ENCODE data around the gene CHSY1. TPM values are rescaled to one million over a fixed set of nuclear protein-coding genes. Genes with fewer than 3 reads are reported as not detected.

The CHSY1 gene
- total and polyA plus RNA-seq, 2 experiments from 2014 or later: 5.2 to 31.3 TPM

DNA sequence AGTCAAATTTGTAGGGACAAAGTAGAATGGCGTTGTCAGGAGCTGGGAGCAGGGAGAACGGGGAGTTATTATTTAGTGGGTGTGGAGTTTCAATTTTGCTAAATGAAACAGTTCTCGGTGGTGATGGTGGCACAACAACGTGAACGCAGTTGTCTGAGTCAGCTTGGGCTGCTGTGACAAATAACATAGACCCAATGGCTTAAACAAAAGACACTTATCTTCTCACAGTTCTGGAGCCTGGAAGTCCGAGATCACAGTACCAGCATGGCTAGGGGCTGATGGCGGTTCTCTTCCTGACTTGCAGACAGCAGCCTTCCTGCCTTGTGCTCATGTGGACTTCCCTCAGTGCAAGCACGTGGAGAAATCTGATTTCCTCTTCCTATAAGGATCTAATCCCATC is 90.2 kb downstream of the CHSY1 start:
- H3K9ac ChIP-seq: no peak overlapping the region
- H3K9me2 ChIP-seq (ENCODE audit: insufficient read depth): no peaks in the 10 kb centered on the region
- H3K4me2 ChIP-seq (ENCODE audit: unreplicated experiment): no peak overlapping the region
- H3K79me2 ChIP-seq (ENCODE audit: insufficient read depth): no peaks in the 10 kb centered on the region
- H3K4me1 ChIP-seq (ENCODE audit: insufficient read depth): no peaks in the 10 kb centered on the region
- H3K27me3 ChIP-seq (replicated peaks; ENCODE audit: insufficient read depth): no peaks in the 10 kb centered on the region
- H3K27ac ChIP-seq: no peak overlapping the region
- no peak overlapping the region for H2AFZ ChIP-seq
- no peak for DNase-seq
- no peaks in the 10 kb centered on the region for H3F3A ChIP-seq (ENCODE audit: insufficient read depth)
- WGBS, 2 experiments (ENCODE audit: low coverage in 1 of 2, low lambda C conversion rate in 2 of 2, missing lambda C conversion rate in 2 of 2): 85 to 87% methylated on average over 8 of the region's 8 CpGs
- no peaks in the 10 kb centered on the region for H3K36me3 ChIP-seq (ENCODE audit: low read depth)
- H3K9me3 ChIP-seq (ENCODE audit: low read depth): peaks cover 7% of the 10 kb centered on the region
- in situ Hi-C loops (cut with MboI): no loop called here
- H4K20me1 ChIP-seq (ENCODE audit: insufficient read depth): no peaks in the 10 kb centered on the region
- no peak overlapping the region for H3K4me3 ChIP-seq
- TF ChIP-seq EZH2phosphoT487 (IDR thresholded peaks at IDR 0.05; ENCODE audit: insufficient read depth, low read depth): no peak
- TF ChIP-seq EZH2 (IDR thresholded peaks at IDR 0.05; ENCODE audit: insufficient read depth, poor library complexity, severe bottlenecking): no peak

- H3F3A ChIP-seq (ENCODE audit: insufficient read depth): no peaks in the 10 kb centered on the region
- H3K4me3 ChIP-seq: no peak overlapping the region
- no peak for TF ChIP-seq EZH2phosphoT487 (IDR thresholded peaks at IDR 0.05; ENCODE audit: insufficient read depth, low read depth)
- TF ChIP-seq EZH2 (IDR thresholded peaks at IDR 0.05; ENCODE audit: insufficient read depth, poor library complexity, severe bottlenecking): no peak
- WGBS, 2 experiments (ENCODE audit: low coverage in 1 of 2, low lambda C conversion rate in 2 of 2, missing lambda C conversion rate in 2 of 2): 87 to 90% methylated on average over 11 of the region's 11 CpGs
- H3K9me3 ChIP-seq (ENCODE audit: low read depth): peaks cover 1% of the 10 kb centered on the region
- in situ Hi-C loops (cut with MboI): no loop called here
- no peaks in the 10 kb centered on the region for H4K20me1 ChIP-seq (ENCODE audit: insufficient read depth)
- no peak overlapping the region for H3K4me2 ChIP-seq (ENCODE audit: unreplicated experiment)
- no peaks in the 10 kb centered on the region for H3K79me2 ChIP-seq (ENCODE audit: insufficient read depth)
- no peaks in the 10 kb centered on the region for H3K4me1 ChIP-seq (ENCODE audit: insufficient read depth)
- H2AFZ ChIP-seq: no peak overlapping the region
- H3K9ac ChIP-seq: no peak overlapping the region
- no peak for DNase-seq
- no peaks in the 10 kb centered on the region for H3K27me3 ChIP-seq (replicated peaks; ENCODE audit: insufficient read depth)
- no peaks in the 10 kb centered on the region for H3K36me3 ChIP-seq (ENCODE audit: low read depth)
- H3K27ac ChIP-seq: no peak overlapping the region
- H3K9me2 ChIP-seq (ENCODE audit: insufficient read depth): no peaks in the 10 kb centered on the region
These were observed 91.7 kb downstream of the CHSY1 start for GRCh38 chr15:101159936-101160815.

DNA sequence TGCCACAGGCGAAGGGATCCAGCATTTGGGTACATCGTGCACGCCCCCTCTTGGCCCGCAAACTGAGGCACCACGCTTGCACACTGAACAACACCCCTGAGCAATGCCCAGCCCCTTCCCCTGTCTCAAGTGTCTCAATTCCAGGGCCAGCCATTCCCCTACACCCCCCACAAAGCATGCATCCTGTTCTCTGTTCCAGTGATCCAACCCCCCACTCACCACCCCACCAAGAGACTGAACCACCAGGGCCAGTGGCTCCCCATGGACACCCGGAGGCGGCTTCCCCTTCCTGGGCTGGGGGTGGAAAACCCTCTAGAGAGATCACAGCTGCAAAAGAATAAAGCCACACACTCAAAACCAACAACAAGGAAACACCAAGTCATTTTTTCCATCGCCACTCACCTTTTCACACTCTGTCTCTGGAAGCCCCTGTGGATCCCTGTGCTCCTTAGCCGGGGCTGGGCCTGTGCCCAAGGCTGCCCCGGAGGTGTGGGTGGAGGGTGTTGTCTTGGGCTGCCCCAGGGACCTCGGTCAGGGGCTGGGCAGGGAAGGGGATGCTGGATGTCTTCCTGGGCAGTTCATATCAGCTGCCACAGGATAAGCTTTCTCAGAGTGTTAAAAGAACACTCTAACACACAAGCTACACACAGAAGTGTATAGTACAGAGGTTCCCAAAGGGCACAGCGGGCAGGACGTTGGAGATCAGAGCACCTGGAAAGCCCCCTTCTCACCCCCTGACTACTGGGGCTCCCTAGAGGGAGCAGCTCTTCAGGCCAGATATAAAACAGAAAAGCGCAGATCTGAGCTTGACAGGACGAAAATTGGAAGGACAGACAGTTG is 92.5 kb downstream of the CHSY1 start:
- H3K36me3 ChIP-seq (ENCODE audit: low read depth): no peaks in the 10 kb centered on the region
- H3K4me3 ChIP-seq: no peak overlapping the region
- no peaks in the 10 kb centered on the region for H3K4me1 ChIP-seq (ENCODE audit: insufficient read depth)
- no peaks in the 10 kb centered on the region for H4K20me1 ChIP-seq (ENCODE audit: insufficient read depth)
- no peaks in the 10 kb centered on the region for H3K9me2 ChIP-seq (ENCODE audit: insufficient read depth)
- TF ChIP-seq EZH2 (IDR thresholded peaks at IDR 0.05; ENCODE audit: insufficient read depth, poor library complexity, severe bottlenecking): no peak
- TF ChIP-seq EZH2phosphoT487 (IDR thresholded peaks at IDR 0.05; ENCODE audit: insufficient read depth, low read depth): no peak
- in situ Hi-C loops (cut with MboI): no loop called here
- 79 to 80% methylated on average over 15 of the region's 15 CpGs for WGBS, 2 experiments (ENCODE audit: low coverage in 1 of 2, low lambda C conversion rate in 2 of 2, missing lambda C conversion rate in 2 of 2)
- DNase-seq: no peak
- H3K9me3 ChIP-seq (ENCODE audit: low read depth): no peaks in the 10 kb centered on the region
- no peak overlapping the region for H3K27ac ChIP-seq
- no peaks in the 10 kb centered on the region for H3K27me3 ChIP-seq (replicated peaks; ENCODE audit: insufficient read depth)
- no peaks in the 10 kb centered on the region for H3F3A ChIP-seq (ENCODE audit: insufficient read depth)
- H3K4me2 ChIP-seq (ENCODE audit: unreplicated experiment): no peak overlapping the region
- no peaks in the 10 kb centered on the region for H3K79me2 ChIP-seq (ENCODE audit: insufficient read depth)
- no peak overlapping the region for H3K9ac ChIP-seq
- no peak overlapping the region for H2AFZ ChIP-seq

GRCh38 chr15:101158166-101159095 is 93.4 kb downstream of the CHSY1 start:
- no peak overlapping the region for H3K4me2 ChIP-seq (ENCODE audit: unreplicated experiment)
- H3K4me1 ChIP-seq (ENCODE audit: insufficient read depth): no peaks in the 10 kb centered on the region
- H3K9ac ChIP-seq: no peak overlapping the region
- no peaks in the 10 kb centered on the region for H3F3A ChIP-seq (ENCODE audit: insufficient read depth)
- 79 to 82% methylated on average over 30 of the region's 30 CpGs for WGBS, 2 experiments (ENCODE audit: low coverage in 1 of 2, low lambda C conversion rate in 2 of 2, missing lambda C conversion rate in 2 of 2)
- H3K9me3 ChIP-seq (ENCODE audit: low read depth): no peaks in the 10 kb centered on the region
- H2AFZ ChIP-seq: no peak overlapping the region
- in situ Hi-C loops (cut with MboI): no loop called here
- H3K36me3 ChIP-seq (ENCODE audit: low read depth): no peaks in the 10 kb centered on the region
- H3K79me2 ChIP-seq (ENCODE audit: insufficient read depth): no peaks in the 10 kb centered on the region
- no peak for DNase-seq
- H3K27ac ChIP-seq: no peak overlapping the region
- no peaks in the 10 kb centered on the region for H4K20me1 ChIP-seq (ENCODE audit: insufficient read depth)
- no peaks in the 10 kb centered on the region for H3K9me2 ChIP-seq (ENCODE audit: insufficient read depth)
- H3K27me3 ChIP-seq (replicated peaks; ENCODE audit: insufficient read depth): no peaks in the 10 kb centered on the region
- H3K4me3 ChIP-seq: no peak overlapping the region
- TF ChIP-seq EZH2phosphoT487 (IDR thresholded peaks at IDR 0.05; ENCODE audit: insufficient read depth, low read depth) (no peak), EZH2 (IDR thresholded peaks at IDR 0.05; ENCODE audit: insufficient read depth, poor library complexity, severe bottlenecking) (no peak)

All from GM23248 (cell line).